Lower leg skin (tissue), 3 donors: ENCODE results near the gene AMOT.

Source experiments
- POLR2A ChIP-seq, 2 donors: fragments of 450-650 bp; IDR thresholded peaks; one replicate each; pipeline ENCODE4 v1.6.1; 2016 to 2017; ENCODE audit warnings: antibody characterized with exemption in 2 of 2, mild to moderate bottlenecking in 1 of 2, moderate library complexity in 1 of 2
- TF ChIP-seq, protein P1 (sequence below), 3 donors: fragments of 450-650 bp; IDR thresholded peaks; one replicate each; pipeline ENCODE4 v1.5.1; 2016; ENCODE audit warnings: antibody characterized with exemption in 3 of 3, mild to moderate bottlenecking in 3 of 3, moderate library complexity in 2 of 3

DNA sequence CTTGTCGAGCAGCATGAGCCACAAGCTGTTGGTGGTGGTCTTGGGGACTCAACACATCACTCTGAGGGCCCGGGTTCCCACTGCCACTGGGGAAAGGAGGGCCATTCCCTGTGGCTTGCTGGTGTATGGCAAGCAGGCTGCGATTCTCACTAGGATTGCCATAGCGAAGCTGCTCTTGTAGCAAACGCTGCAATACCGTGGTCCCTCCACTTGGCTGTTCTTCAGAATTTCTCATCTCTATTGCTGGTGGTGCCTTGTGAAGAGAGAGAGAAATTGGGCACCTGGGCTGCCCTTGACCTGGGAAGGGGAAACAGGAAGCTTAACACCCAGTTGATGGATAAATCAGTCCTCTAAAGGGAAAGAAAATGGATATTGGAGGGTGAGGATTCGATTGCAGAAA lies 17.7 kb downstream of the AMOT start:
- TF ChIP-seq, protein P1, sequence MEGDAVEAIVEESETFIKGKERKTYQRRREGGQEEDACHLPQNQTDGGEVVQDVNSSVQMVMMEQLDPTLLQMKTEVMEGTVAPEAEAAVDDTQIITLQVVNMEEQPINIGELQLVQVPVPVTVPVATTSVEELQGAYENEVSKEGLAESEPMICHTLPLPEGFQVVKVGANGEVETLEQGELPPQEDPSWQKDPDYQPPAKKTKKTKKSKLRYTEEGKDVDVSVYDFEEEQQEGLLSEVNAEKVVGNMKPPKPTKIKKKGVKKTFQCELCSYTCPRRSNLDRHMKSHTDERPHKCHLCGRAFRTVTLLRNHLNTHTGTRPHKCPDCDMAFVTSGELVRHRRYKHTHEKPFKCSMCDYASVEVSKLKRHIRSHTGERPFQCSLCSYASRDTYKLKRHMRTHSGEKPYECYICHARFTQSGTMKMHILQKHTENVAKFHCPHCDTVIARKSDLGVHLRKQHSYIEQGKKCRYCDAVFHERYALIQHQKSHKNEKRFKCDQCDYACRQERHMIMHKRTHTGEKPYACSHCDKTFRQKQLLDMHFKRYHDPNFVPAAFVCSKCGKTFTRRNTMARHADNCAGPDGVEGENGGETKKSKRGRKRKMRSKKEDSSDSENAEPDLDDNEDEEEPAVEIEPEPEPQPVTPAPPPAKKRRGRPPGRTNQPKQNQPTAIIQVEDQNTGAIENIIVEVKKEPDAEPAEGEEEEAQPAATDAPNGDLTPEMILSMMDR (IDR thresholded peaks at IDR 0.05): no peak
- no peak for TF ChIP-seq POLR2A (IDR thresholded peaks at IDR 0.05)
